Hepatocyte (in vitro differentiated cells): Measurements from ENCODE around the gene RNF151. TPM values are rescaled to one million over a fixed set of nuclear protein-coding genes. Genes with fewer than 3 reads are reported as not detected.

Experiments used
- DNase-seq: peaks from one replicate; pipeline ENCODE4 v3.0.0-alpha.2; 2016; ENCODE audit warnings: low spot score
- H2AFZ ChIP-seq: fragments of 200-600 bp; sonication (generic); 2 replicates; pipeline ENCODE4 v1.6.0; 2016; ENCODE audit warnings: antibody characterized with exemption, mild to moderate bottlenecking
- H3K27ac ChIP-seq: fragments of 200-600 bp; sonication (generic); 2 replicates; pipeline ENCODE4 v1.5.1; 2016; ENCODE audit warnings: mild to moderate bottlenecking
- H3K27me3 ChIP-seq: fragments of 200-600 bp; sonication (generic); 2 replicates; pipeline ENCODE4 v1.6.1; 2016
- H3K36me3 ChIP-seq: fragments of 200-600 bp; sonication (generic); replicated peaks from 2 replicates; pipeline ENCODE4 v1.5.1; 2016; ENCODE audit warnings: low read depth; ENCODE audit not compliant: insufficient read depth
- H3K4me1 ChIP-seq: fragments of 200-600 bp; sonication (generic); 2 replicates; pipeline ENCODE4 v1.5.1; 2016; ENCODE audit warnings: mild to moderate bottlenecking, moderate library complexity; ENCODE audit not compliant: insufficient read depth
- H3K4me2 ChIP-seq: fragments of 200-600 bp; sonication (generic); 2 replicates; pipeline ENCODE4 v1.6.0; 2016
- H3K4me3 ChIP-seq: fragments of 200-600 bp; sonication (generic); 2 replicates; pipeline ENCODE4 v1.5.1; 2016; ENCODE audit warnings: mild to moderate bottlenecking
- H3K79me2 ChIP-seq: fragments of 200-600 bp; sonication (generic); 2 replicates; pipeline ENCODE4 v1.6.0; 2017; ENCODE audit warnings: mild to moderate bottlenecking
- H3K9me2 ChIP-seq: fragments of 200-600 bp; sonication (generic); replicated peaks from 2 replicates; pipeline ENCODE4 v1.6.0; 2017; ENCODE audit warnings: mild to moderate bottlenecking; ENCODE audit not compliant: insufficient read depth
- H3K9me3 ChIP-seq: fragments of 200-600 bp; sonication (generic); 2 replicates; pipeline ENCODE4 v1.5.1; 2016; ENCODE audit warnings: low read depth, mild to moderate bottlenecking
- H4K20me1 ChIP-seq: fragments of 200-600 bp; sonication (generic); 2 replicates; pipeline ENCODE4 v1.6.0; 2016; ENCODE audit warnings: mild to moderate bottlenecking; ENCODE audit not compliant: insufficient read depth, poor library complexity, severe bottlenecking
- CTCF ChIP-seq: fragments of 200-600 bp; sonication (generic); IDR thresholded peaks from 2 replicates; pipeline ENCODE4 v1.5.1; 2016; ENCODE audit warnings: antibody characterized with exemption, mild to moderate bottlenecking; ENCODE audit not compliant: poor library complexity
- EZH2 ChIP-seq: fragments of 200-600 bp; sonication (generic); IDR thresholded peaks from 2 replicates; pipeline ENCODE4 v1.6.1; 2016; ENCODE audit warnings: antibody characterized with exemption, mild to moderate bottlenecking, borderline replicate concordance
- EZH2phosphoT487 ChIP-seq: fragments of 200-600 bp; sonication (generic); IDR thresholded peaks from one replicate; pipeline ENCODE4 v1.6.1; 2018; ENCODE audit warnings: antibody characterized with exemption, mild to moderate bottlenecking, low read depth, moderate library complexity; ENCODE audit not compliant: unreplicated experiment, severe bottlenecking
- WGBS: methylation state at CpG from one replicate; pipeline ENCODE4 v1.1.6; 2016; ENCODE audit warnings: low lambda C conversion rate; ENCODE audit errors: missing lambda C conversion rate; 5-methylcytosine and 5-hydroxymethylcytosine counted together
- polyA plus RNA-seq: library from polyadenylated mRNA; unstranded; fragments of >200 nt; fragmentation: Nextera tagmentation; extraction: Ambion mirVana; gene quantifications from 2 replicates; pipeline ENCODE4 v1.2.1, GENCODE V29; 2016
- total RNA-seq: library from RNA; depleted of rRNA; stranded (reverse); fragments of >200 nt; gene quantifications from 2 replicates; pipeline ENCODE4 v1.2.3, GENCODE V29; 2014

The RNF151 gene
- total and polyA plus RNA-seq, 2 experiments from 2014 or later, result not detected

- Histone ChIP-seq H3K27me3 (no peaks in the 10 kb centered on the region), H2AFZ (no peak overlapping the region), H3K9me2 (no peaks in the 10 kb centered on the region), H4K20me1 (peaks cover 35% of the 10 kb centered on the region), H3K27ac (no peak overlapping the region), H3K4me3 (no peak overlapping the region), H3K36me3 (no peaks in the 10 kb centered on the region), H3K4me1 (peaks cover 14% of the 10 kb centered on the region), H3K79me2 (peaks cover 34% of the 10 kb centered on the region), H3K9me3 (no peaks in the 10 kb centered on the region), H3K4me2 (no peak overlapping the region)
- TF ChIP-seq EZH2phosphoT487 (no peak), CTCF (no peak), EZH2 (no peak)
- no peak for DNase-seq
- WGBS, result 98% methylated on average over 53 of the region's 53 CpGs
These were observed 35.0 kb downstream of the RNF151 start for GRCh38 chr16:2001456-2002355.

- H3K79me2 ChIP-seq, result peaks cover 43% of the 10 kb centered on the region
- H3K4me3 ChIP-seq, result no peak overlapping the region
- DNase-seq, result no peak
- no peak overlapping the region for H3K4me2 ChIP-seq
- no peaks in the 10 kb centered on the region for H3K27me3 ChIP-seq
- H3K4me1 ChIP-seq, result peaks cover 14% of the 10 kb centered on the region
- H2AFZ ChIP-seq, result no peak overlapping the region
- TF ChIP-seq EZH2, result no peak
- no peak for TF ChIP-seq CTCF
- no peak for TF ChIP-seq EZH2phosphoT487
- no peaks in the 10 kb centered on the region for H3K36me3 ChIP-seq
- no peaks in the 10 kb centered on the region for H3K9me3 ChIP-seq
- no peaks in the 10 kb centered on the region for H3K9me2 ChIP-seq
- H4K20me1 ChIP-seq, result peaks cover 45% of the 10 kb centered on the region
- no peak overlapping the region for H3K27ac ChIP-seq
- 93% methylated on average over 47 of the region's 47 CpGs for WGBS
These were observed 36.0 kb downstream of the RNF151 start for GRCh38 chr16:2002406-2003230.

- DNase-seq, result no peak
- no peaks in the 10 kb centered on the region for H3K9me3 ChIP-seq
- TF ChIP-seq CTCF (no peak), EZH2 (no peak), EZH2phosphoT487 (no peak)
- no peaks in the 10 kb centered on the region for H3K36me3 ChIP-seq
- H4K20me1 ChIP-seq, result peaks cover 52% of the 10 kb centered on the region
- H3K4me3 ChIP-seq, result no peak overlapping the region
- peaks cover 50% of the 10 kb centered on the region for H3K79me2 ChIP-seq
- H3K27me3 ChIP-seq, result no peaks in the 10 kb centered on the region
- H3K4me2 ChIP-seq, result no peak overlapping the region
- no peak overlapping the region for H2AFZ ChIP-seq
- 93% methylated on average over 8 of the region's 8 CpGs for WGBS
- peaks cover 17% of the 10 kb centered on the region for H3K4me1 ChIP-seq
- H3K27ac ChIP-seq, result no peak overlapping the region
- H3K9me2 ChIP-seq, result no peaks in the 10 kb centered on the region
These were observed 36.7 kb downstream of the RNF151 start for GRCh38 chr16:2003231-2003826.
